SHP77 (cell line): ENCODE results near the gene IL17C.
"Not testable (repeated sequence)": the region's sequence is repeated elsewhere in the genome, so short reads cannot be mapped to it uniquely, and the experiment has no call there.

Experiments used
- DNase-seq, 2 experiments: peaks; one replicate each; lab custom pipeline; 2025; lab: John Stamatoyannopoulos, UW

Gene IL17C

DNA sequence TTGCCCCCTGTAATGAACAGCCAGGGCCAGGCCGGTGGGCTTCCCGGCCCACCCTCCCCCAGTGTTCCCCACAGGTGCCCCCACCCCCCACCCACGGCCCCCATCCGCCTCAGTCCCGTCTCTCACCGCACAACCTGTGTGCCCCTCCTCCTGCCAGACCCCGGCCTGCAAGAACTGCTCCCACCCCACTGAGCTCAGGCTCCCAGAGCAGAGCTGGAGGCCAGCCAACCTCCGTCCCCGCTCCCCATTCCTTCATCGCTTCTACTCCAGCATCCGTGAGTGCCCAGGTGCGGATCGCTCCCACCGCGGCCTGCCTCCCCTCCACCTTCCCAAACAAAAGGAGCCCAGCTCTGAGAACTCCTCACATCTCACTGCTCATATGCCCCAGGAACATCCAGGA is 20.3 kb downstream of the IL17C start:
- no peak for DNase-seq

DNA sequence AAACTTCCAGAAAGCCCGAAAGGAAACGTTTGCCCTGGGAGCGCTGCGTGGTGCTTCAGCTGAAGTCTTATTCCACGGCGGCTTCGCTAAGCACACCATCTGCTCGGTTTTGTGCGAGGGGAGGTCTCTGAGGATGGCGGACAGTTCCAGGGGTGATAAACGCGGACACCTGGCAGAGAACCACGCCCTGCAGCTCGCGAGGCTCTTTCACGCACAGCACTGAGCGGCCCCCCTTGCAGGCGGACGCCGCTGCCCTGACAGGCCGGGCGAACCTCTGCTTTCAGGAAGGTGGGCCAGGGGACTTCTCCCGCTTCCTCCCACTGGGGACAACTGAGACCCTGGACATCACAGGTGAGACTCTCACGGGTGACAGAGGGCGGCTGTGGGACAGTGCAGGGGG is 20.8 kb downstream of the IL17C start:
- DNase-seq = no peak

DNA sequence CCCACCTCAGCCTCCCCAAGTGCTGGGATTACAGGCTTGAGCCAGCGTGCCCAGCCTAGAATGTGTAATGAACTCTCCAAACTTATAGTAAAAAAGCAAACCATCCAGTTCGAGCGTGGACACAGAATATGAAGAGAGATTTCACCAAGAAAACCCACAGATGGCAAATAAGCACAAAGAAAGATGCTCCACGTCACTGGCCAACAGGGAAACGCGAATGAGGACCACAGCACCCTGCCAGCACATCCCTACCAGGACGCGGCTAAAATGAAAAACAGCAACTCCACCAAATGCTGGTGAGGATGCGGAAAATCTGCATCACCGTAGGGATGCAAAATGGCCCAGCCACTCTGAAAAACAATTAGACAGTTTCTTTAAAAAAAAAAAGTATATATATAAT is 23.1 kb downstream of the IL17C start:
- DNase-seq = no peak

DNA sequence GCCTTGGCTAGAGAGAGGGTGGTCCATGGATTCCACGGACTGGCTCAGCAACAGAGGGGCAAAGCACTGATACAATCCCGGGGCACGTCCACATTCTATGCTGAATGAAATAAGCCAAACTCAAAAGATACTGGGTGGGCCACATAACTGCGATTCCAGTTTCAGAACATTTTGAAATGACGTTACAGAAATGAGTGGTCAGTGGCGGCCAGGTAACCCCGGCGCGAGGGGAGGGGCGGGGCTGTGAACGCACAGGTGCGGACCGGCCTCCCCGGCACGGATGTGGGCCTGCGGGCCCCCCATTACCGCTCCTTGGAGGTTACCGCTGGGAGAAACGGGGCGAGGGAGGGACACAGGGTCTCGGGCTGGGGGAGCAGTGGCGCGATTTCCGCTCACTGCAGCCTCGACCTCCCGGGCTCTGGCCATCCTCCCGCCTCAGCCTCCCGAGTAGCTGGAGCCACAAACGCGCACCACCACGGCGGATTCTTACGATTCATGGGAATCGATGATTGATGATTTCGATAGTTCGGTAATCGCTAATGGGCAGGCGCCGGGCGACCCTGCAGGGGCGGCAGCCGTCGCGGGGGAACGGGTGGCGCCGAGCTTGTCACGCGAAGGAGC is 24.0 kb downstream of the IL17C start:
- no peak for DNase-seq

DNA sequence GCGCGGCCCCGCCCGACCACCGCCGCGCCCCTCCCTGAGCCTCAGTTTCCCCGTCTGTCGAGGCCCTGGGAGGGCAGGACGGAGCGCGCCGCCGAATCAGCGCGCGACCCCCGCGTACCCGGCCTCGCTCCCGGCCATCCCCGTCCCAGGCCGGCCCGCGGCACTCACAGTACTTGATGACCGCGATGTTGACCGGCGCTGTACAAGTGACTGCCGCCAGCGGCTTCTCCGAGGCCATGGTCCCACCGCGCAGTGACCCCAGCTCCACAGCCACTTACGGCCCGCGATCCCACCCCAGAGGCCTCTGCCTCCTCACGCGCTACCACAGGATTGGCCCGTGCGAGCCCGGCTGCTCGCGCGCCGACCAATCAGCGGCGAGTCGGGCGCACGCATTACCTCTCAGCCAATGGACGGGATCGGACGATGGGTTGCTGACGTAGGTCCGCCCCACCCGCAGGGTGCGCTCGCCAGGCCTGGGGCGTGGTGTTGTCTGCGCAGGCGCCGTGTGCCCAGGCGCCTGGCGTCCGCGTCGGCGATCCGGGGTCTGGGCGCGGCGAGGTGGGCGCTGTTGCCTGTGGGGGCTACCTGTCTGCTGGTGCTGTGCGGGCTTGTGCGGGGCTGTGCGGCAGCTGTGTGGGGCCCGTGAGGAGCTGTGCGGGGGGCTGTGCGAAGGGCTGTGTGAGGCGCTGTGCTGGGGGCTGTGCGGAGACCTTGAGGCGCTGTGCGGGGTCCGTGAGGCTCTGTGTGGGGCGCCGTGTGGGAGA is 24.7 kb downstream of the IL17C start, which contains the start of gene MVD:
MVD (minus strand) TSS at position 249 of the 764 bp plus-strand sequence; CDS start at position 238, 11 bp downstream.
- DNase-seq = peak; percentile 98 to 99

DNA sequence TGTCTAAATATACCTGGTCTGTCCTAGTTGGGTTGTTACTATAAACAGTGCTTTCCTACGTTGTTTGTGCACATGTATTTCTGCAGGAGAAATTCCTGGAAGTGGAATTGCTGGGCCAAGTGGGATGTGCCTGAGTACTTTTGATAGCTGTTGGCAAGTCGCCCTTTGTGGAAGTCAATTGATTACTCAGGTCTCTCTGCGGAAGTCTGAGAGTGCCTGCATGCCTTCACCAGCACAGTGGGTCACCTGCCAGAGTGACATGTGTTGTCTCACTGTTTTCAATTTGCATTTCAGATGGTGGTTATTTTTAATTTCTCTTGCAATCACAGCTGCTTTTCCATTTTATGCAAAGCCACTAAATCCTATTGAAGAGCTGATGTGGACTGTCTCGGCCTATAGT is 26.8 kb downstream of the IL17C start:
- peak in 1 of 2 experiments; percentile 35 for DNase-seq

DNA sequence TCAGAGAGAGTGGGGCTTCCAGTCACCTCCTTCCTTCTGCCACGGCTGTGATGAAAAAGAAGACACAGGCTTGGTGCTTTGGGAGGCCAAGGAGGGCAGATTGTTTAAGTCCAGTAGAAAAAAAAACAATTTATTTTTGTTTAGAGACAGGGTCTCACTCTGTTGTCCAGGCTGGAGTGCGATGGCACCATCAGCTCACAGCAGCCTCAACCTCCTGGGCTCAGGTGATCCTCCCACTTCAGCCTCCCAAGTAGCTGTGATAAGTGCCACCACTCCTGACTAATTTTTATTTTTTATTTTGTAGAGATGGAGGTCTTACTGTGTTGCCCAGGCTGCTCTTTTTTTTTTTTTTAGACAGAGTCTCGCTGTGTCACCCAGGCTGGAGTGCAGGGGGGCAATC is 27.2 kb downstream of the IL17C start:
- no peak for DNase-seq

DNA sequence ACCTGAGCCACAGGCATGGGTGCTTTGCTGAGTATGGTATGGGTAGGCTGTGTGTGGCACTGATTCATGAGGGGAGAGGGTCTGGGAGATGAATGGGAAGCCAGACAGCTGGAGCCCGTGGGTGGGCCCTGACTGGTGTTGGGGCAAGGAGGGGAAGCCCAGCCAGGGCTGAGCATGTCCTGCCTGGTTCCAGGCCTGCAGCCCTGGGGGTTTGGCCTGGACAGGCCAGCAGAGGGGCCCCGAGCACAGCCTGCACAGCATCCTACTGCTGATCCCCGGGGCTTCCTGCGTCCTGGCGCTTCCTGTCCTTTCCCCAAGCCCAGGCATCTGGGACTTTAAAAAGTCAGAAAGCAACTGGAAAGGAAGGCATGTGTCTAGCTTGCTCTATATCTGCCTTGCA is 29.1 kb downstream of the IL17C start:
- no peak for DNase-seq

DNA sequence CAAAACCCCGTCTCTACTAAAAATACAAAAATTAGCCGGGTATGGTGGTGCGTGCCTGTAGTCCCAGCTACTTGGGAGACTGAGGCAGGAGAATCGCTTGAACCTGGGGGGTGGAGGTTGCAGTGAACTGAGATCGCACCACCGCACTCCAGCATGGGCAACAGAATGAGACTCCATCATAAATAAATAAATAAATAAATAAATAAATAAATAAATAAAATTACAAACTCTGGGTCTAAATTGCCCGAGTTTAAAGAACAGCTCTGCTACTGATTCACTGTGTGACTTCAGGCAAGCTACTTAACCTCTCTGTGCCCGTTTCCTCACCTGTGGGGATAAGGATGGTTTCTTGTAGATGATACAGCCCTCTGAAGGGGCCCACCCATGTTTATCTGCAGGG is 31.1 kb downstream of the IL17C start:
- not testable (repeated sequence) for DNase-seq

DNA sequence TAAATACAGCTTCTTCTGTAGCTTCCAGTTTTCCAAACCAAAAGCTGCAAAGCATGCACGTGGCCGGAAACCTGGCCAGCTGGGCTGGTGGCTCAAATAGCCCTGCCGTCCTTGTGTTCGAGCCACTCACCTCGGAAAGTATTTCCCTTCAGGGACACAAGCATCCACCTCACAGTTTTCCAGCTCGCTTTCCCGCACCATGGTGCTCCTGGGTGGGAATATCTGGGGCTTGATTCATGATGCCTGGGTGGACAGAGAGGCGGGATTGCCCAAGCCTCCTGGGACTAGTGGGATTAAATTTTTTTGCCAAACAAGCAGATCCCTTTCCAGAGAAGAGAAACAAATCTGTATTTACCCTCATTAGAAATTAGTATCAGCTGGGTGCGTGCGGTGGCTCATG is 31.6 kb downstream of the IL17C start:
- no peak for DNase-seq

DNA sequence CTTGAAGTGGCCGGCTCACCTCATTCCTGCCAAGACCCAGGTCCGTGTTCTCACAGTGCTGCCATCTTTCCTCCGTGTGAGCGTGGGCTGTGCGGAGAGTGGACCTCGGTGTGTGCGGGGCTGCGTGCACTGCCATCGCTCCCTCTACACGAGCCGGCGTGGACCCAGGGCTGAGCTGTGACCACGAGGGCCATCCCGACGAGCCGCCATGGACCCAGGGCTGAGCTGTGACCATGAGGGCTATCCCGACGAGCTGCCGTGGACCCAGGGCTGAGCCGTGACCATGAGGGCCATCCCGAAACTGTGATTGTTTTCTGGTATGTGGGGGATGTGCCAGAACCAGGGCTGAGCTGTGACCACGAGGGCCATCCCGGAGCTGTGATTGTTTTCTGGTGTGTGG is 33.4 kb downstream of the IL17C start:
- no peak for DNase-seq

DNA sequence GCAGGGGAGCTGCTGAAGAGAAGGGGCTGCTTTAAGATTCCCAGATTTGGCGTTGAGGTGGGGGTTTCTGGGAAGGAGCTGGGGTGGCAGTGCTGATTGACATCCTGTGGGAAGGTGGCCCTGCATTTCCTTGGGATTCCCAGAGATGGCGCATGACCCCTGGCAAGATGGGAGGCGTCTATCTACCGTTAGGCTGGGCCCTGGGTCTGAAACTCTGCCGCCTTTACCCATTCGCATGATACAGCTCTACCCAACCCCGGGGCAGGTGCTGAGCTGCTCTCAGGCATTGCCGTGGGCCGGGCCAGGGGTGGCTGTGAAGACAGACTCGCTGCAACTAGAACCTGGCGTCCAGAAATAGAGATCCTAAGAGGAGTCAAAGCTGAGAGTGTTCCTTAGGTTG is 34.4 kb downstream of the IL17C start:
- peak; percentile 61 for DNase-seq

DNA sequence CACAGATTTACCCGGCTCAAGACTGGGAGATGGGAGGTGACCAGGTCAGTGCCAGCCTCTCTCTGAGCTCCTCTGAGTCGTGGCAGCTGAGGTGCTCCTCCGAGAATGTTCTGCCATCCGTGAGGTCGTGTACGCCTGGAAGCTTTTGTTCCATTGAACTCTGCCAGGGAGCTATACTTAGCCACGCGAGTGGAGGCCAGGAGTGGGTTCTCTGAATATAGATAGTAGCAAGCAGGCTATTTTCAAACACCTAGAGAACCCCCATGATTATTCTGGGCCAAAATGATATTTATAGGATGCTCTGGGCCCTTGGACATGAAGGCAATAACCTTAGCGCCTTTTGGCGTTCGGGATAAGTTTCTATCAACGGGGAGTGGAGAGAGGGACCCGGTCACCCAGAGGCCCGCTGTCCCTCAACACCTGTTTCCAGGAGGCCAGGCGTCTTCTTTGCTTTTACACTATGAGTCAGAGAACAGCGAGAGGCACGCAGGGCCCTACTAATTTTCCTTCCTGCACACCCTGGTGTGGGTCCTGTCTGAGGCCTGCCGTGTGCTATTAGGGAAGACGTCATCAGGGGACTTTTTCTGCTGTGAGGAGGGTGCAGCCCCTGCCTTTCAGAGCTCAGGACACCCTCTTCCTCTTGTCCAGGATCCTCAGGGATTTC is 35.5 kb downstream of the IL17C start:
- DNase-seq = no peak

DNA sequence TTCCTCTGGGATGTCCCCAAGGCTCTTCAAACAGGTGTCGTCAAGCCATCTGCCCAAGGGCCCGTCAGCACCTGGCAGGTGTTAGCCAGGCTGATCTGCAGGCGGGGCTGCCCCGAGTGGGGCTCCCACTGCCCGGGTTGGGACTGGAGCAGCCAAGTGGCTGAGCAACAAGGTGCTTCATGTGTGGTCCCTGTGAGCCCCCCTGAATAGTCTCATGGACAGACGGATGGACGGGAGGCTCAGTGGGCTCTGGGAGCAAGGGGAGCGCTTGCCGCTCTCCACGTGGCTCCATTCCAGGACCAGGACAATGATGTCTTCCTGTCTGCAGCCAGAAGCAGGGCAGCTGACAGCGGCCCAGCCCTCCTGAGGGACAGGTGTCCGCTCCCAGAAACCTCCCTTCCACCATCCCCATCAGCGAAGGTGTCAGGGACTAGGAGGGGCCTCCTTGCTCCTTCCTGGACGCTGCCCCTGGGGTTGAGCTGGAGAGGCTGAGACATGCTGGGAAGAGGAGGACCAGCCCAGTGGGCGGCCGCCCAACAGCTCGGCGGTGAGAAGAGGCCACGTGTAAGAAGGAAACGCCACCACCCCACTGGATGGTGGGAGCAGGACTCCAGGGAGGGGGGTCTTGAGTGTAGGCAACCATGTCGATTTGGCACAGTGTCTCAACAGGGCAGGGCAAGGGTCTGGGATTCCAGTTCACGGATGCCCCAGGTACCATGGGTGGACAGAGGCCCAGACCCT is 38.3 kb downstream of the IL17C start:
- DNase-seq = no peak

DNA sequence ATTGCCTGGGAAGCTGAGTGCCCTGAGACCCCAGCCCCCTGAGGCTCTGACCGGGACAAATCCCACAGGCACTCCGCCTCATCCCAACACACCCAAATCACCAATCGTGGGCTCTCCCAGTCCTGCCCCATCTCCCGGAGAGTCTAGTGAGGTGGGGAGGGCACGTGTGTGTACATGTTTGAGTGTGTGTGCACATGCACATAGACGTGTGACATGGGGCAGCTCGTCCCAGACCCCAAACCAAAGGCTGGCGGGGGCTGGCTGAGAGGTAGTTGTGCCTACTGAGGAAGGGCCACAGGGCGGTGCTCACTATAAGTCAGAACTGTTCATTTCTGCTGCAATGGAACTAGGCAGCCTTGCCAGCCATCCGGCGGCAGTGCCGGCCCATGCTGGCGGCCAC is 39.3 kb downstream of the IL17C start:
- DNase-seq = no peak

DNA sequence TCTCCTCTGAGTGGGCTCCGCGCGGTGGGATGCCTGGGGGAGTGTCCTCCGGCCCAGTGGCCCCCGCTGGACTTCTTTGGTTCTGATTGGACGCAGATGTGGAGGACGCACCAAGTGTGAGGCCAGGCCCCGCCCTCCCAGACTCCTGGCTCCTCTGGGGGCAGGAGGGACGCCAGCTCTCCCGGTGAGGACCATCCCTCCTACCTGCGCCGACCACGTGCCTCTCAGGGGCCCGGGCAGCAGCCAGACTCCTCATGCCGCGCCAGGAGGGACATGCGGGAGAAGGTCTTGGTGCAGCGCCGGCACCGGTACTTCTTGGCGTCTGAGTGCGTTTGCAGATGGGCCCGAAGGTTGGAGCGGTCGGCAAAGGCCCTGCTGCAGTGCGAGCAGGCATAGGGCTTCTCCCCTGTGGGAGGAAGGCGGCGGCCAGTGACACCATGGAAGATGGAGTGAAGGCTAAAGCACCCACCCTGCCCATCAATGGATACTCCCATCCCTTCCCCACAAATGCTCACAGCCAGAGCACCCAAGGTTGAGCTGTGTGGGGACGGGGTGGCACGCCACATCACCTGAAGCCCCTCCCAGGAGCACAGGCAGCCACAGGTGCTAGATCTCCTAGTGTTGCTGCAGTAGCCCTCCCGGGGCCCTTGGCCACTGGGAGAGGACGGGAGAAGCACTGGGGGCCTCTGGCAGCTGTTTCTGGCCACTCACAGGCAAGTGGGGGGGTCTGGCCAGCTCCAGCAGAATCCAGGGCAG is 40.0 kb downstream of the IL17C start:
- DNase-seq = no peak

DNA sequence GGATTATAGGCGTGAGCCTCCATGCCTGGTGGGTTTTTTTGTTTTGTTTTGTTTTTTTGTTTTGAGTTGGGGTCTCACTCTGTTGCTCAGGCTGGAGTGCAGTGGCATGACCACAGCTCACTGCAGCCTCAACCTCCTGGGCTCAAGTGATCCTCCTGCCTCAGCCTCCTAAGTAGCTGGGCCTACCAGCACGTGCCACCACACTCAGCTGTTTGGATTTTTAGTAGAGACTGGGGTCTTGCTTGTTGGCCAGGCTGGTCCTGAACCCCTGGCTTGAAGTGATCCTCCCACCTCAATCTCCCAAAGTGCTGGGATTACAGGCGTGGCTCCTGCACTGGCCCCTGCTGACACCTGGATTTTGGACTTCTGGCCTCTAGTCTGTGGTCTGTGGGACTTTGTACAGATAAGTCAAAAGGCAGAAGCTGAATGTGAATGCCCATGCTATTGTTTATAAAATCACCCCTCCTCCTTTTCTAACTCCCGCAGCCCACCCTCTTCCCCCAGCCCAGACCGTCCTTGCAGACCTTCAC is 42.2 kb downstream of the IL17C start:
- no peak for DNase-seq

DNA sequence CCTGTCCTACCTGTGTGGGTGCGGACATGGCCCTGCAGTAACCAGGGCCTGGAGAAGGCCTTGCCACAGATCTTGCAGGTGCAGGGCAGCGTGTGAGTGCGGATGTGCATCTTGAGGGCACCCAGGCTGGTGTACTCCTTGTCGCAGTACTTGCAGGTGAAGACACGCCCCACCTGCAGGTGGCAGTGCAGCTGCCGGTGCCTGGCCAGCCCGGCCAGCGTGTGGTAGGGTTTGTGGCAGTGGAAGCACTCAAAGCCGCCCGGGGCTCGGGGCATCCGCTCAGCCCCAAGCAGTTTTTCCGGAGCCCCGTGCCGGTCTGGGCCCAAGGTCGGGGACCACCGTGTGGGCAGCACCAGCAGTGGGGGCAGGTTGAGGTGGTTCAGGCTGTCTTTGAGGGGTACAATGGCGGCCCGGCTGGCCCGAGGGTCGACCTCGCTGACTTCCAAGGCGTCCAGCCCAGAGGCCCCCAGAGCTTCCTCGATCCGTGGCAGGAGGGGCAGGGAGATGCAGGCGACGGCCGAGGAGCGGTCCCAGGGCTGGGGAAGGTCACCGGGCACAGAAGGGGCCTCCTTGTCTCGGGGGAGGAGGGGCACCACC is 42.8 kb downstream of the IL17C start:
- no peak for DNase-seq

DNA sequence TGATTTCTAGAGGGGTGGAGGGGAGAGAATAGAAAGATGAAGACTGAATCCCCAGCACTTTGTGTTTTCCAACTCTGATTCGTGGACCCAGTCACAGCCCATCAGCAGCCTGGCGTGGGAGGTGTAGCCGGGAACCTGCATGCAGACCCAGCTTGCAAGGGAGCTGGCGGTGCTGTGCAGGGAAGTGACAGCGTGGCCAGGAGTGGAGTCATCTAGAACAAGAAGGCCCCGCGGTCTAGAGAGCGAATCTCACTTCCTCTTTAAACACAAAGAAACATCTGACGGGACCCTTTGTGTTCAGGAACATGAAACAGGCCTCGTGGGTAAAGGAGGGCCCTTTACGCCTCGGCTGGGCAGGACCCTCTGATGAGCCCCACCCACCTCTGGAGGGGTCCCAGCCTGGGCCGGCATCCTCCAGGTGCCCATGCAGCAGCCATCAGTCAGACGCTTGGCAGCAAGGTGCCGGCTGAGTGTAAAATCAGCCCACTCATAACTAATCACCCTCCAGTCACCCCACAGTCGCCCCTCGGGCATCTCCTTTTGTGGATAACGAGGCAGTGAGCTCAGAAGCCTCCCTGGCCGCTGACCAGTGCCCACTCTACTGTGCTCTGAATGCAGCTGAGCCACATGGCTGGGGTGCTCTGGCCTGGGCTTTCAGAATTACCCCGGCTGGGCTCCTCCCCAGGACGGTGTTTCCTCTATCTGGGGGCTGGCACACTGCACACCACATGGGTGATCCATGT is 43.5 kb downstream of the IL17C start:
- no peak for DNase-seq

DNA sequence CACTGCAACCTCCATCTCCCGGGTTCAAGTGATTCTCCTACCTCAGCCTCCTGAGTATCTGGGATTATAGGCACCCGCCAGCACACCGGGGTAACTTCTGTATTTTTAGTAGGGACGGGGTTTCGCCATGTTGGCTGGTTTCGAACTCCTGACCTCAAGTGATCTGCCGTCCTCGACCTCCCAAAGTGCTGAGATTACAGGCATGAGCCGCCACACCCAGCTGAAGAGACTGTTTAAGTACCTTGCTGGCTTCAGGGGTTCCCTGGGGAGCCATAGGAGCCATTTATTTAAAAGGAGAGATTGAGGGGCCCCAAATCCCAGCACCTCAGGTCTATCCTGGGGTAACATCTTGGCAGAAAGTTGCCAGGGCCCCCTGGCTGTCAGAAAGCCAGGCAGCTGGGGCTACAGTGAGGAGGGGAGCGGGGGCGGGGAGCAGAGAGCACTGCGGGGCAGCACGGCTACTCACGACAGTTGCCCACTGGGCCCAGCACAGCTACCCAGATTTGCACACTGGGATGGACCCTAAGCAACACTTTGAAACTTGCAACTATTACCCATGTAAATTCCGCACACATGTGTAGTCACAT is 46.3 kb downstream of the IL17C start:
- no peak for DNase-seq
